H9 (cell line): Measurements from ENCODE around the gene IVNS1ABP. TPM values are rescaled to one million over a fixed set of nuclear protein-coding genes. Genes with fewer than 3 reads are reported as not detected.

ENCODE experiments used
- DNase-seq: peaks from one replicate; pipeline ENCODE4 v3.0.0-alpha.2; 2017
- H2AFZ ChIP-seq: one replicate; pipeline ENCODE4 v1.6.1; 2013; ENCODE audit warnings: mild to moderate bottlenecking, low read length, control low read depth, moderate library complexity
- H2AK5ac ChIP-seq: 2 replicates; pipeline ENCODE4 v1.6.1; 2013; ENCODE audit warnings: low read length, control low read depth, mixed read lengths; ENCODE audit not compliant: insufficient read length
- H2BK120ac ChIP-seq: one replicate; pipeline ENCODE4 v1.6.1; 2013; ENCODE audit warnings: low read depth, mild to moderate bottlenecking, low read length, control low read depth, inconsistent platforms; ENCODE audit not compliant: poor library complexity, severe bottlenecking
- H2BK12ac ChIP-seq: 2 replicates; pipeline ENCODE4 v1.6.1; 2013; ENCODE audit warnings: low read length, control low read depth, mixed read lengths, low read depth; ENCODE audit not compliant: insufficient read length
- H2BK15ac ChIP-seq: 2 replicates; pipeline ENCODE4 v1.6.1; 2013; ENCODE audit warnings: low read depth, low read length, control low read depth
- H2BK20ac ChIP-seq: one replicate; pipeline ENCODE4 v1.6.1; 2013; ENCODE audit warnings: low read depth, mild to moderate bottlenecking, low read length, control low read depth, inconsistent platforms; ENCODE audit not compliant: poor library complexity, severe bottlenecking
- H2BK5ac ChIP-seq: 2 replicates; pipeline ENCODE4 v1.6.1; 2013; ENCODE audit warnings: low read length, control low read depth, mixed read lengths; ENCODE audit not compliant: insufficient read length
- H3K14ac ChIP-seq: 2 replicates; pipeline ENCODE4 v1.6.1; 2013; ENCODE audit warnings: low read length, control low read depth; ENCODE audit not compliant: insufficient read depth
- H3K18ac ChIP-seq: 2 replicates; pipeline ENCODE4 v1.6.1; 2013; ENCODE audit warnings: low read depth, mild to moderate bottlenecking, mixed read lengths, low read length, control low read depth; ENCODE audit not compliant: insufficient read length
- H3K23ac ChIP-seq: 2 replicates; pipeline ENCODE4 v1.6.1; 2013; ENCODE audit warnings: low read length, control low read depth, mixed read lengths, low read depth; ENCODE audit not compliant: insufficient read length
- H3K23me2 ChIP-seq: 2 replicates; pipeline ENCODE4 v1.6.1; 2013; ENCODE audit warnings: low read depth, mild to moderate bottlenecking, mixed read lengths, low read length, control low read depth; ENCODE audit not compliant: insufficient read length, poor library complexity, severe bottlenecking
- H3K27ac ChIP-seq: 2 replicates; pipeline ENCODE4 v1.5.1; 2013; ENCODE audit warnings: low read length, control low read depth, mixed read lengths, low read depth; ENCODE audit not compliant: insufficient read length
- H3K27me3 ChIP-seq: 2 replicates; pipeline ENCODE4 v1.6.1; 2013; ENCODE audit warnings: low read length, control low read depth, inconsistent platforms; ENCODE audit not compliant: insufficient read depth
- H3K4ac ChIP-seq: 2 replicates; pipeline ENCODE4 v1.6.1; 2013; ENCODE audit warnings: low read depth, mild to moderate bottlenecking, control low read depth, inconsistent platforms, low read length, moderate library complexity
- H3K4me1 ChIP-seq: 2 replicates; pipeline ENCODE4 v1.6.1; 2013; ENCODE audit warnings: low read length, control low read depth, inconsistent platforms; ENCODE audit not compliant: insufficient read depth
- H3K4me2 ChIP-seq: 2 replicates; pipeline ENCODE4 v1.6.1; 2013; ENCODE audit warnings: low read length, control low read depth, mixed read lengths; ENCODE audit not compliant: insufficient read length, insufficient read depth
- H3K56ac ChIP-seq: 2 replicates; pipeline ENCODE4 v1.6.1; 2013; ENCODE audit warnings: low read depth, mild to moderate bottlenecking, mixed read lengths, low read length, control low read depth; ENCODE audit not compliant: insufficient read length
- H3K79me1 ChIP-seq: 2 replicates; pipeline ENCODE4 v1.6.1; 2013; ENCODE audit warnings: low read depth, mild to moderate bottlenecking, moderate library complexity, low read length, control low read depth, inconsistent platforms; ENCODE audit not compliant: insufficient read depth, poor library complexity, severe bottlenecking
- H3K79me2 ChIP-seq: 2 replicates; pipeline ENCODE4 v1.6.1; 2013; ENCODE audit warnings: low read length, control low read depth, inconsistent platforms; ENCODE audit not compliant: insufficient read depth
- H3K9ac ChIP-seq: 2 replicates; pipeline ENCODE4 v1.6.1; 2013; ENCODE audit warnings: low read length, control low read depth, mixed read lengths; ENCODE audit not compliant: insufficient read length; ENCODE audit errors: extremely low read depth
- H3K9me3 ChIP-seq: one replicate; pipeline ENCODE4 v1.6.1; 2013; ENCODE audit warnings: low read depth, low read length, inconsistent platforms; ENCODE audit not compliant: control insufficient read depth
- H3T11ph ChIP-seq: one replicate; pipeline ENCODE4 v1.6.1; 2013; ENCODE audit warnings: mild to moderate bottlenecking, low read length, control low read depth, inconsistent platforms
- H4K20me1 ChIP-seq: one replicate; pipeline ENCODE4 v1.6.1; 2013; ENCODE audit not compliant: control insufficient read depth, insufficient read length, insufficient read depth
- H4K5ac ChIP-seq: 2 replicates; pipeline ENCODE4 v1.6.1; 2013; ENCODE audit warnings: low read depth, mild to moderate bottlenecking, mixed read lengths, low read length, control low read depth; ENCODE audit not compliant: insufficient read length
- H4K8ac ChIP-seq: replicated peaks from 2 replicates; pipeline ENCODE4 v1.6.1; 2013; ENCODE audit warnings: low read length, control low read depth, mixed read lengths, low read depth; ENCODE audit not compliant: insufficient read length
- H4K91ac ChIP-seq: 2 replicates; pipeline ENCODE4 v1.6.1; 2013; ENCODE audit warnings: low read depth, mild to moderate bottlenecking, moderate library complexity, mixed read lengths, low read length, control low read depth; ENCODE audit not compliant: insufficient read length
- H3K27ac Mint-ChIP-seq, 3 experiments: 2 replicates in 2 of 3; 3 replicates in 1 of 3; pipeline ENCODE4 v1.8.0; 2020 to 2021; ENCODE audit warnings: mixed read lengths in 3 of 3, mild to moderate bottlenecking in 1 of 3, moderate library complexity in 1 of 3
- H3K27me3 Mint-ChIP-seq: 2 replicates; pipeline ENCODE4 v1.8.0; 2021; ENCODE audit warnings: low read depth, mild to moderate bottlenecking, moderate library complexity, mixed read lengths
- H3K36me3 Mint-ChIP-seq, 3 experiments: 2 replicates in 2 of 3; 3 replicates in 1 of 3; pipeline ENCODE4 v1.8.0; 2020 to 2021; ENCODE audit warnings: low read depth in 3 of 3, mixed read lengths in 3 of 3; ENCODE audit not compliant: insufficient read depth in 1 of 3
- H3K4me1 Mint-ChIP-seq, 2 experiments: 2 replicates each; pipeline ENCODE4 v1.8.0; 2020; ENCODE audit warnings: mixed read lengths in 2 of 2
- H3K4me3 Mint-ChIP-seq, 2 experiments: 2 replicates in 1 of 2; 3 replicates in 1 of 2; pipeline ENCODE4 v1.8.0; 2020 to 2021; ENCODE audit warnings: mild to moderate bottlenecking in 2 of 2, mixed read lengths in 2 of 2, moderate library complexity in 1 of 2
- H3K9me3 Mint-ChIP-seq, 2 experiments: 2 replicates in 1 of 2; 3 replicates in 1 of 2; pipeline ENCODE4 v1.8.0; 2020; ENCODE audit warnings: mild to moderate bottlenecking in 2 of 2, mixed read lengths in 2 of 2, moderate library complexity in 1 of 2
- WGBS: extraction: QIAGEN DNeasy Blood & Tissue Kit; methylation state at CpG from one replicate; pipeline ENCODE4 v1.1.7; 2013; ENCODE audit warnings: missing lambda C conversion rate, low lambda C conversion rate, mixed read lengths; ENCODE audit not compliant: insufficient read length; ENCODE audit errors: extremely low coverage; 5-methylcytosine and 5-hydroxymethylcytosine counted together
- total RNA-seq: library from RNA; stranded (reverse); gene quantifications from 2 replicates; pipeline ENCODE4 v1.2.1, GENCODE V29; 2021
- TF ChIP-seq, protein P1 (sequence below): fragments of 200-600 bp; sonication (generic); conservative IDR thresholded peaks from 3 replicates; pipeline ENCODE4 v1.8.0; 2021; ENCODE audit warnings: antibody characterized with exemption, mild to moderate bottlenecking

IVNS1ABP gene
- total RNA-seq, 1 experiment from 2014 or later, result 110 TPM

DNA sequence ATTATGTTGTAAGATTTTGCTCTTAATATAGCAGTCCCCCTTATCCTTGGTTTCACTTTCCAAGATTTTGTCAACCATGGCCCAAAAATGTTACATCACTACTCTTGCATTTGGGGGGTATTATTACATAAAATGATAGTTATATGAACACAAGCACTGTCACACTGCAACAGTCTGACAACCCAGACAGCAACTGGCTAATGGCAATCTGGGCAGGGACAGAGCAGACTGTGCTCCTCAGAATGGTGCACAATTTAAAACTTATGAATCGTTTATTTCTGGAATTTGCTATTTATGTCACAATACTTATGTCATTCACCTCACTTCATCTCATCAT is 2.1 kb upstream of the IVNS1ABP start:
- no peak overlapping the region for H3K4me3 Mint-ChIP-seq
- Histone ChIP-seq H2AK5ac (no peak overlapping the region), H4K20me1 (no peaks in the 10 kb centered on the region), H3T11ph (no peak overlapping the region), H3K9me3 (no peaks in the 10 kb centered on the region), H3K4ac (no peak overlapping the region), H2BK15ac (no peak overlapping the region), H4K5ac (no peak overlapping the region), H2BK20ac (no peak overlapping the region), H3K4me2 (no peak overlapping the region), H3K23ac (no peak overlapping the region), H3K79me2 (peaks cover 25% of the 10 kb centered on the region; the same call in 1 of the 2 replicates), H3K56ac (no peak overlapping the region), H3K27ac (no peak overlapping the region), H4K91ac (no peak overlapping the region), H4K8ac (no peak overlapping the region), H3K4me1 (peaks cover 2% of the 10 kb centered on the region; the same call in 1 of the 2 replicates), H2BK12ac (no peak overlapping the region), H3K14ac (no peak overlapping the region), H2BK5ac (no peak overlapping the region), H2BK120ac (no peak overlapping the region), H3K79me1 (no peaks in the 10 kb centered on the region), H3K9ac (no peak overlapping the region), H3K18ac (no peak overlapping the region), H3K23me2 (peaks cover 3% of the 10 kb centered on the region), H3K27me3 (no peaks in the 10 kb centered on the region), H2AFZ (no peak overlapping the region)
- H3K4me1 Mint-ChIP-seq, result peaks cover 27 to 29% of the 10 kb centered on the region in 2 experiments
- peaks cover 2 to 9% of the 10 kb centered on the region in 2 experiments; a peak in 4 of 5 replicates for H3K9me3 Mint-ChIP-seq
- no peaks in the 10 kb centered on the region for H3K27me3 Mint-ChIP-seq
- TF ChIP-seq, protein P1, sequence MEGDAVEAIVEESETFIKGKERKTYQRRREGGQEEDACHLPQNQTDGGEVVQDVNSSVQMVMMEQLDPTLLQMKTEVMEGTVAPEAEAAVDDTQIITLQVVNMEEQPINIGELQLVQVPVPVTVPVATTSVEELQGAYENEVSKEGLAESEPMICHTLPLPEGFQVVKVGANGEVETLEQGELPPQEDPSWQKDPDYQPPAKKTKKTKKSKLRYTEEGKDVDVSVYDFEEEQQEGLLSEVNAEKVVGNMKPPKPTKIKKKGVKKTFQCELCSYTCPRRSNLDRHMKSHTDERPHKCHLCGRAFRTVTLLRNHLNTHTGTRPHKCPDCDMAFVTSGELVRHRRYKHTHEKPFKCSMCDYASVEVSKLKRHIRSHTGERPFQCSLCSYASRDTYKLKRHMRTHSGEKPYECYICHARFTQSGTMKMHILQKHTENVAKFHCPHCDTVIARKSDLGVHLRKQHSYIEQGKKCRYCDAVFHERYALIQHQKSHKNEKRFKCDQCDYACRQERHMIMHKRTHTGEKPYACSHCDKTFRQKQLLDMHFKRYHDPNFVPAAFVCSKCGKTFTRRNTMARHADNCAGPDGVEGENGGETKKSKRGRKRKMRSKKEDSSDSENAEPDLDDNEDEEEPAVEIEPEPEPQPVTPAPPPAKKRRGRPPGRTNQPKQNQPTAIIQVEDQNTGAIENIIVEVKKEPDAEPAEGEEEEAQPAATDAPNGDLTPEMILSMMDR, result no peak
- no peak for DNase-seq
- no CpG with 5 or more reads among the region's 1 CpG for WGBS
- no peak overlapping the region; a peak in 1 of 7 replicates for H3K27ac Mint-ChIP-seq
- H3K36me3 Mint-ChIP-seq, result peaks cover 10 to 27% (median 23%) of the 10 kb centered on the region in 3 experiments
